ENCODE results near the gene SAAL1. TPM values are rescaled to one million over a fixed set of nuclear protein-coding genes. Genes with fewer than 3 reads are reported as not detected.

The SAAL1 gene
- total and polyA plus RNA-seq, 5 experiments from 2014 or later: 8.1 to 20.3 (median 14.4) TPM

DNA sequence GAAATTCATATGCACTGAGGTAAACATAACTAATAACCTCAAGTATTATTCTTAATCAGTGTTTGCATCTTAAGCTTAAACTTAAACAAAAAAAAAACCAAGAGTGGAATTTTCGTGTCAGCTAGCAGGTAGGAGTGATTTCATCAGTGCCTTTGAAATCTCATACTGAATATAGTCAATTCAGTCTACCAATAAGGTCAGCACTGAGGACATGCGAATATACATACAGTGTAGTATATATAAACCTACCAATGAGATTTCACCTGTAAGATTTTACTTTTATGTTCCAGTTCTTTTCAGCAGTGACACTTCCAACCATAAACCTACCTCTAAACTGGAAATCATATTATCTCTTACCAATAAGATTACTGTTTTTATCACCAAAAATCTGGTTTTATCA lies 27.0 kb downstream of the SAAL1 start:
- Mint-ChIP-seq H3K27ac (no peak overlapping the region), H3K4me3 (no peak overlapping the region), H3K36me3 (peaks cover 4 to 49% (median 24%) of the 10 kb centered on the region in 3 donors), H3K4me1 (no peaks in the 10 kb centered on the region), H3K9me3 (no peaks in the 10 kb centered on the region), H3K27me3 (no peaks in the 10 kb centered on the region)
- DNase-seq: no peak
- ATAC-seq: no peak
- POLR2A ChIA-PET: no interaction called here

DNA sequence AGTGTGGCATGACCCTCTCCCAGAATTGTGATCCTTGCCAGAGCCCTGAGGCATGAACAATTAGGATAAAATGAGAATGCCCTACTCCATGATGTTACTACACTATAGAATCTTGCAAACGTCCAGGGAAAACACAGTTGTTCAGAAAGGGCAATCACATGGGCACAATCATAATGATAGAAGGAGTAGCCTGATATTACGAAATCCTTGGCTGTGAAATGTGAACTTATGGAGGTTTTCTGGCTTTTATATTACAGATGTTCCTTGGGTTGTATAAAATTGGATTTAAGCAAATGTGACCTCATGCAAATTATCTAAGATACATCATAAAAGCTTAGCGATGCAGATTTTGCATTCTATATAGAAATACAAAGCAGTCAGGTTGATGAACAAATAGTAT lies 30.4 kb downstream of the SAAL1 start:
- DNase-seq (no peak), ATAC-seq (no peak)
- no peaks in the 10 kb centered on the region for H3K4me1 Mint-ChIP-seq
- no peak overlapping the region for H3K4me3 Mint-ChIP-seq
- H3K9me3 Mint-ChIP-seq: no peaks in the 10 kb centered on the region
- no peak overlapping the region for H3K27ac Mint-ChIP-seq
- POLR2A ChIA-PET: no interaction called here
- peaks cover 3 to 32% (median 20%) of the 10 kb centered on the region in 3 donors for H3K36me3 Mint-ChIP-seq
- H3K27me3 Mint-ChIP-seq: no peaks in the 10 kb centered on the region

DNA sequence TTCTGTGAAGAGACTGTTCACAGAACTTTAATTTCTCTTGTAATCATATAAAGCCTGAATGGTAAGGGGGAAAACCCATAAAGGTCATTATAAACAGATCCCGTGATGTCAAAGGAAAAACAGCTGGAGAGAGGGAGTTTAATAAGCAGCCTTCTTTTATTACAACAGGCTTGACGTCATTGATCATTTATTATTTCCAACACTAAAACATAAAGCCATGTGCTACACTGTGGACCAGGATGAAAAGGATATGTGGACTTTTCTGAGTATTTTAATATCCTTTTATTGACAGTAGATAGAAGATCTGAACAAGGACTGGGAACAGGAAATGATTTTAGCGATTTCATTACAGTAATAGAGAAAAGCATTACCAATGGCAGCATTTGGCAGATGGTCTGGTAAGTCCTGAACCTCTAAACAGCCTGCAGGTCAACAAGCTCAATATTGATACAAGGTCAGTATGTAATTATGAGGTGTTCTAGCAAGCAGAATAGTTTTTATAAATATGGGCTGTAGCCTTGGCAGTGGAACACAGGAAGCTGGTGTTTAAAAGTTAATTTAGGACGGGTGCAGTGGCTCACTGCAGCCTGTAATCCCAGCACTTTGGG lies 34.7 kb downstream of the SAAL1 start:
- H3K4me1 Mint-ChIP-seq: no peaks in the 10 kb centered on the region
- H3K27ac Mint-ChIP-seq: no peak overlapping the region
- no peaks in the 10 kb centered on the region for H3K9me3 Mint-ChIP-seq
- no peak for ATAC-seq
- H3K4me3 Mint-ChIP-seq: no peak overlapping the region
- POLR2A ChIA-PET: no interaction called here
- DNase-seq: no peak
- H3K27me3 Mint-ChIP-seq: no peaks in the 10 kb centered on the region
- peaks cover 3 to 31% (median 23%) of the 10 kb centered on the region in 3 donors for H3K36me3 Mint-ChIP-seq

DNA sequence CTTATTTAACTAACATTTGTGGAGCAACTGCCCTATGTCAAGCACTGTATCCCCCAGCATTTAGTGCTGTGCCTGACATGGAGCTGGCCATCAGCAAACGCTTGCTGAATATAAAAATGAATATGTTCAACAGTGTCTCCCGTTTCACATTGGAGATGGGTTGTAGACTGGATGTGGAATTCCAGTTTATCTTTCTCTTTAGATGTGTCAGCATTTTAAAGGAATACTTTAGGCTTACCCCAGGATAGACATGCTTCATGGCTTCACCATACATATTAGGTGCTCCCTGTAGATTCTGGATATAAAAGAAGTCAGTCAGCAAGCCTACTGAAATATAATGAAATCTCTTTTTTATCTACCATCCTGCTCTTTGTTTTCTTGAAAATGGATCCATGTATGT lies 38.5 kb downstream of the SAAL1 start:
- Mint-ChIP-seq H3K9me3 (no peaks in the 10 kb centered on the region), H3K4me1 (no peaks in the 10 kb centered on the region)
- POLR2A ChIA-PET: no interaction called here

DNA sequence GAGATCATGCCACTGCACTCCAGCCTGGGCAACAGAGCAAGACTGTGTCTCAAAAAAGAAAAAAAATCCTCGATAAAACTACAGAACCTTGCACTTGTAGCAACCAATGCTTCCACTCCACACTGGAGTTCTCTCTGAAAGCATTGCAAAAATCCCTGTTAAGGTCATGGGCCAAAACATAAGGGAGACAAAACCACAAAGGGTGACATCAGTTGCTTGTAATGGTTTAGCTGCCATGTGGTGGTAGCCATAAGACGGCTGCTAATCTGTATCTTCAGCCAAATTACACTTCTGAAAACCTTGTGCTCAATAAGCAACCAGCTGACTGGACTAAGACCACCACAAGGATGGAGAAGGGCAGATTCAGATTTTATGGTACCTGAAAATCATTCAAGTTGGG lies 39.3 kb downstream of the SAAL1 start:
- ATAC-seq: no peak
- Mint-ChIP-seq H3K9me3 (no peaks in the 10 kb centered on the region), H3K27me3 (no peaks in the 10 kb centered on the region), H3K36me3 (peaks cover 0 to 32% (median 23%) of the 10 kb centered on the region in 3 donors), H3K4me1 (no peaks in the 10 kb centered on the region), H3K4me3 (no peak overlapping the region), H3K27ac (no peak overlapping the region)
- POLR2A ChIA-PET: no interaction called here
- DNase-seq: no peak

More for the DNA sequence above, 38.5 kb downstream of the SAAL1 start:
- Mint-ChIP-seq H3K27me3 (no peaks in the 10 kb centered on the region), H3K27ac (peak overlapping the region in 1 of 10 donors; percentile 4), H3K36me3 (peaks cover 0 to 32% (median 23%) of the 10 kb centered on the region in 3 donors), H3K4me3 (no peak overlapping the region)
- DNase-seq (no peak), ATAC-seq (no peak)

DNA sequence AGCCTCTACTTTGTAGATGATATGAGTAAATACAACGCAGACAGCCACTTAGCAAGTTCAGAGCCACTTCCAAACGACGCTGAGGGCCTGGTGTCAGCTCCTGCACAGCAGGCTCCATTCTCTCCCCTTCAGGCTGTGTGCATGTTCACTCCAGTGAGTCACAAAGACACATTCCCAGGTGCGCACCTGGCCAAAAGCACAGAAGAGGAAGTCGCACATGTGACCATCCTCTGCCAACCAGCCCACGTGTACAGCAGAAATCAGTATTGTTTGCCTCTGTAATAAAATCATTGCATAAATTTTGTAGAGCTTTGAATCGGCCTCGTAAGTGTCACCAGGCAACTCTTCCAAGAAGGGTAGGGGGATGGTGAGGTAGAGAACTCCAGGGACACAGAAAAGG lies 40.3 kb downstream of the SAAL1 start:
- no peak overlapping the region for H3K4me3 Mint-ChIP-seq
- ATAC-seq: no peak
- H3K9me3 Mint-ChIP-seq: no peaks in the 10 kb centered on the region
- H3K36me3 Mint-ChIP-seq: peaks cover 0 to 26% (median 18%) of the 10 kb centered on the region in 3 donors
- no peaks in the 10 kb centered on the region for H3K4me1 Mint-ChIP-seq
- H3K27me3 Mint-ChIP-seq: no peaks in the 10 kb centered on the region
- no peak for DNase-seq
- POLR2A ChIA-PET: no interaction called here
- H3K27ac Mint-ChIP-seq: peak overlapping the region in 1 of 10 donors; percentile 48

DNA sequence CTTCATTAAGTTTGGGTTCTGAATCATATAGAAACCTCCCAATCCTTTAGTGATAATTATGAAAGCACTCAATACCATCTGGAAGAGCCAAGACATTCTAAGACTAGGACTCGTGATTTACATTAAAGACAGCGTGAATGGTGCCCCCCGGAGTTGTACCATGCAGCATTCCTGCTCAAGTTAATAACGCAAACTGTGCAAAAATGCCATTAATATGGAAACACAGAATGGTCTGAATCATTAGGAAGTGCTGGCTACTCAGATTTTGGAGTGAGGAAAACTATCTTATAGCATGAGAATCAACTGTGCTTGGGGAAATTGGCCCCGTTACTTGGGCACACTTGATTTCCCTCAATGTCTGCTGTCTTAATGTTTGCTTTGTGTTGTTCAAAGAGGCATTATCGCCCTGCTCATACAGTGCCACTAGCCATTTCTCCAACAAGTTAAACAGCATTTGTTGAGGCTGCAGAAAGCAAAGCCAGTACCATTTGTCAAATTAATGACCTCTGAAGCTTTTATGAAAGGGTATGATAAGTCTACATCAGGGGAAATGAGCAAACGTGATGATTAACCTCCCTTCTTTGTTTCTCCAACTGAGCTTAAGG lies 41.3 kb downstream of the SAAL1 start:
- POLR2A ChIA-PET: no interaction called here
- Mint-ChIP-seq H3K4me1 (no peaks in the 10 kb centered on the region), H3K4me3 (no peak overlapping the region), H3K27me3 (no peaks in the 10 kb centered on the region), H3K9me3 (no peaks in the 10 kb centered on the region), H3K36me3 (peaks cover 0 to 24% (median 15%) of the 10 kb centered on the region in 3 donors), H3K27ac (no peak overlapping the region)
- ATAC-seq: no peak
- DNase-seq: no peak

DNA sequence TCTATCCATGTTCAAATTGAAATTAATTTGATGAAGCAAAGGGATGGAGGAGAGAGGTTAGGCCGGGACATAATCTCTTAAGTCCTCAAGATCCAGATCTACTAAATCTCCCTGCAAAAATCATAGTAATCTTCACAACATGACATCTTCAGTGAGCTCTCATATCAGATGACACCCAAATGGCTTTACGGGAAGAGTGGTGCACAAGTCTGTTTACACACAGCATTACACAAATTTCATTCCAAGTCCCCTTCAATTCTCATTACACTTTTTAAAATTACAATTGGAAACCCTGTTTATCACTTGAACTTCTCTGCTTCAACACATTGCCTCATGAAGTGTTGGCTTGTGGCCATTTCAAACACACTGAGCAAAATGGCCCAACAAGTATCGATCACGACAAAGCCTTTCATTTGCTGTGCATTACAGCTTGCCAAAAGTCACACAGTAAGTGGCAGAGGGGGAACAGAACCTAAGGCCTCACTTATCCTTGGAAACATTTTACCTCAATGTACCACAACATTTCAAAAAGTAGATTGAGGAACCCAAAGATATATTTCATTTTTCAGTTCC lies 41.9 kb downstream of the SAAL1 start:
- Mint-ChIP-seq H3K36me3 (peaks cover 0 to 19% (median 11%) of the 10 kb centered on the region in 3 donors), H3K9me3 (no peaks in the 10 kb centered on the region), H3K27ac (no peak overlapping the region), H3K4me3 (no peak overlapping the region), H3K4me1 (no peaks in the 10 kb centered on the region), H3K27me3 (no peaks in the 10 kb centered on the region)
- ATAC-seq: no peak
- POLR2A ChIA-PET: no interaction called here
- DNase-seq: no peak

DNA sequence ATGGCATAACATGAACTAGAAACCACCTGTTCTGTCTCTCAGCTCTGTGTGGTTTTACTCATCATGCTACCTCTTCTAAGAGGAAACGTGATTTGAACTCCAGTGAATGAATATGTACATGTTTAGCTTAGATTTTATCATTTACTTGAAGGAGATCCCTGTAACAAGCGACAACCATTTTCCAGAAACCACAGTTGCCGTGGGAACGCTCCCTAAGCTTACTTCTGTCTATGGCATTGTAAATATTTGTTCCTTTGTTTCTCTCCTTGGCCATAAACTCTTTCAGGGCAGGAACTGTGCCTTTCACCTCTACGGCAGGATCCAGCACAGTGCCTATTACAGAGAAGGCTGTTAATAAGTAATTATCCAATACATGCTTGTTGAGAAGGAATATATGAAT lies 42.8 kb downstream of the SAAL1 start:
- POLR2A ChIA-PET: no interaction called here

DNA sequence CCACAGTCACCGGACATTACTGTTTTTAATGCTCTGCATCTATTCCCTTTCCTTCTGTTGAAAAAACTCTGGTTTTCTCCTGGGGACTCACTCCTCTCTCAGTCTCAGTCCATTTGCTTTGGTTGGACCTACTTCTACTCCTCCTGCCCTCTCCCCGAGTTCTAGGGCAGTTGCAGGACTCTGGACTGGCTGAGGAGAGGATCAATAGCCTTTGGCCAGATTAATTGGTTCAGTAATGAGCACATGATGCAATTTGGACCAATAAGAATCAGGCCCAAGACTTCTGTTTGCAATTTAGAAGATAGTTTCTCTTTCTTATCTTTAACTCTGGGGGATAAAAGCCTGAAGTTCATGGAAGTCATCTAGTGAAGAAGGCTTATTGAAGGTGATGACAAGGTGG lies 44.5 kb downstream of the SAAL1 start:
- POLR2A ChIA-PET: no interaction called here
- H3K4me3 Mint-ChIP-seq: no peak overlapping the region
- no peaks in the 10 kb centered on the region for H3K27me3 Mint-ChIP-seq
- peaks cover 0 to 10% (median 9%) of the 10 kb centered on the region in 3 donors for H3K36me3 Mint-ChIP-seq
- H3K9me3 Mint-ChIP-seq: no peaks in the 10 kb centered on the region
- H3K27ac Mint-ChIP-seq: no peak overlapping the region
- no peaks in the 10 kb centered on the region for H3K4me1 Mint-ChIP-seq
- DNase-seq: no peak
- ATAC-seq: no peak

More for the DNA sequence above, 42.8 kb downstream of the SAAL1 start:
- ATAC-seq (no peak), DNase-seq (no peak)
- Mint-ChIP-seq H3K9me3 (no peaks in the 10 kb centered on the region), H3K4me3 (no peak overlapping the region), H3K36me3 (peaks cover 0 to 14% (median 12%) of the 10 kb centered on the region in 3 donors), H3K4me1 (no peaks in the 10 kb centered on the region), H3K27ac (no peak overlapping the region), H3K27me3 (no peaks in the 10 kb centered on the region)

DNA sequence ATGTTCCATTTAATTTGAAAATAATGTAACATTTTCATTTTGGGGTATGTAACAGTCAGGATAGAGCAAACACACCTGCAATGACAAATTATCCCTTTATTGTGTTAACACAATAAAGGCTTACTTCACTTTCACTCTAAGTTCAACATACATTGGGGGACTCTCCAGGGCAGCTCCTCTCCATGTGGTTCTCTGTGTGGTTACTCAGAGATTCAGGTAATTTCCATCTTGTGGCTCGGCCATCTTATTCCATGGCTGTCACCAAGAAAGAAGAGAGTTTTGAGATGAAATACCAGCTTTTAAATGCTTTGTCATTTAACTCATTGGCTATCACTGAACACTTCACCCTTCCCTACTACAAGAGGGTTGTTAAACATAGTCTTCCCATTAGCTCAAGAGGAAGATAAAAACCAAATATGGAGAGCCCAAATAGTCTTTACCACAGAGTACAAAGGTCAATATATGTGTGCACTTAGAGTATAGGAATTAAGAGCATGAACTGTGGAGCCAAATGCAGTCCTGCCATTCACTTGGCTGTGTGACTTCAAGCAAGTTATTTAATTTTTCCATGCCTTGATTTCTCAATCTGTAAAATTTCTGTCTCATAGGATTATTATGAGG lies 49.2 kb downstream of the SAAL1 start:
- H3K27ac Mint-ChIP-seq: no peak overlapping the region
- peaks cover 0 to 3% (median 0%) of the 10 kb centered on the region in 5 donors for H3K27me3 Mint-ChIP-seq
- H3K4me1 Mint-ChIP-seq: no peaks in the 10 kb centered on the region
- POLR2A ChIA-PET: no interaction called here
- ATAC-seq: no peak
- peaks cover 0 to 5% (median 5%) of the 10 kb centered on the region in 3 donors for H3K36me3 Mint-ChIP-seq
- no peaks in the 10 kb centered on the region for H3K9me3 Mint-ChIP-seq
- DNase-seq: no peak
- H3K4me3 Mint-ChIP-seq: no peak overlapping the region

DNA sequence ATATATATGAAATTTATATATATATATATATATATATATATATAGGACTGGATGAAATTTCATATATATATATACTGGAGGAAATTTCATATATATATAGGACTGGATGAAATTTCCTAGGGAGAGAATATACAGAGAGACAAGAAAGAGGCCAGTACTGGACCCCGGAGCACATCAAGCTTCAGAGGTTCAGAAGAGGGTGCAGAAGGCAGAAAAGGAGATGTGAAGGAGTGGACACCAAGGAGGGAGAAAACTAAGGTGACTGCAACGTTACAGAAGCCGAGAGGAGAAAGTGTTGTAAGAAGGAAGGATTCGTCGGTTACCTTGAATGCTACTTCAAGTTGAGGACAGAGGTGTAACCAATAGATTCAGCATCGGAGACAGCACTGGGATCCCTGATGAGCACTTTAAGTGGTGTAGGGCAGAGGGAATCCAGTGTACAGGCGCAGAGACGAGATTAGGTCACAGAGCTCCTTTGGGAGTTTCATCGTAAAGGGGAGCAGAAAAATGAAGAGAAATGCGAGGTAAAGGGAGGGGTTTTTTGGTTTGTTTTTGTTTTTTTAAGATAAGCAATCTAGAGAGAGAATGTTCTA lies 51.3 kb downstream of the SAAL1 start:
- H3K36me3 Mint-ChIP-seq: peaks cover 0 to 5% (median 5%) of the 10 kb centered on the region in 3 donors
- ATAC-seq (no peak), DNase-seq (no peak)
- H3K9me3 Mint-ChIP-seq: peaks cover 0 to 8% (median 0%) of the 10 kb centered on the region in 9 donors
- H3K4me1 Mint-ChIP-seq: no peaks in the 10 kb centered on the region
- no peak overlapping the region for H3K4me3 Mint-ChIP-seq
- no peak overlapping the region for H3K27ac Mint-ChIP-seq
- H3K27me3 Mint-ChIP-seq: peaks cover 0 to 3% (median 0%) of the 10 kb centered on the region in 5 donors
- POLR2A ChIA-PET: no interaction called here

DNA sequence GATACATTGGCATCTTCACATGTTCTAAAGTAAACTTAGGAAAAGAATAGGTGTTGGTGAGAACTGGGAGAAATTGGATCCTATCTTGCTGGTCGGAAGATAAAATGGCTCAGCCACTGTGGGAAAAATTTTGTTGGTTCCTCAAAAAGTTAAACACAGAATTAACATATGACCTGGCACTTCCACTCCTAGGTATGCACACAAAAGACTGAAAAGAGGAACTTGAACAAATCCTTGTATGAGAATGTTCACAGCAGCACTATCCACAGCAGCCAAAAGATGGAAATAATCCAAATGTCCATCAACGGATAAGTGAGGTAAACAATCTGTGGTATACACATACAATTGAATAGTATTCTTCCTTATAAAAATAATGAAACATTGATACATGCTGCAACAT lies 55.0 kb downstream of the SAAL1 start:
- H3K4me3 Mint-ChIP-seq: no peak overlapping the region
- POLR2A ChIA-PET: no interaction called here
- H3K9me3 Mint-ChIP-seq: peaks cover 0 to 13% (median 4%) of the 10 kb centered on the region in 9 donors
- peaks cover 11 to 26% (median 22%) of the 10 kb centered on the region in 5 donors for H3K27me3 Mint-ChIP-seq
- ATAC-seq (no peak), DNase-seq (no peak)
- no peaks in the 10 kb centered on the region for H3K4me1 Mint-ChIP-seq
- peaks cover 0 to 26% (median 16%) of the 10 kb centered on the region in 3 donors for H3K36me3 Mint-ChIP-seq
- H3K27ac Mint-ChIP-seq: no peak overlapping the region
